HEK293 (cell line): ENCODE measurements around the gene MYO7B.

Experiments
- YY1 ChIP-seq: fragments of 450-650 bp; formaldehyde crosslinking; IDR thresholded peaks from 2 replicates; pipeline ENCODE4 v1.5.1; 2018; ENCODE audit warnings: missing biosample characterization, missing genetic modification characterization
- ZEB2 ChIP-seq: fragments of 450-650 bp; formaldehyde crosslinking; IDR thresholded peaks from 2 replicates; pipeline ENCODE4 v1.5.1; 2016; ENCODE audit warnings: missing biosample characterization, missing genetic modification characterization
- ZNF302 ChIP-seq: fragments of 450-650 bp; formaldehyde crosslinking; IDR thresholded peaks from 2 replicates; pipeline ENCODE4 v1.5.1; 2016; ENCODE audit warnings: missing biosample characterization, missing genetic modification characterization, low read depth
- ZNF341 ChIP-seq: fragments of 450-650 bp; formaldehyde crosslinking; IDR thresholded peaks from 2 replicates; pipeline ENCODE4; 2016; ENCODE audit warnings: low read depth, missing biosample characterization, missing genetic modification characterization
- ZNF621 ChIP-seq: fragments of 450-650 bp; formaldehyde crosslinking; IDR thresholded peaks from 2 replicates; pipeline ENCODE4 v1.5.1; 2017; ENCODE audit warnings: missing biosample characterization, missing genetic modification characterization
- ZNF791 ChIP-seq: fragments of 450-650 bp; formaldehyde crosslinking; IDR thresholded peaks from 2 replicates; pipeline ENCODE4 v1.5.1; 2016; ENCODE audit warnings: missing biosample characterization, missing genetic modification characterization
- TF ChIP-seq, protein P1 (sequence below): fragments of 450-650 bp; formaldehyde crosslinking; IDR thresholded peaks from 2 replicates; pipeline ENCODE4 v1.5.1; 2016; ENCODE audit warnings: missing biosample characterization, missing genetic modification characterization, low read depth
- TF ChIP-seq, protein P2 (sequence below): fragments of 450-650 bp; formaldehyde crosslinking; IDR thresholded peaks from 2 replicates; pipeline ENCODE4 v1.5.1; 2016; ENCODE audit warnings: missing biosample characterization, missing genetic modification characterization

DNA sequence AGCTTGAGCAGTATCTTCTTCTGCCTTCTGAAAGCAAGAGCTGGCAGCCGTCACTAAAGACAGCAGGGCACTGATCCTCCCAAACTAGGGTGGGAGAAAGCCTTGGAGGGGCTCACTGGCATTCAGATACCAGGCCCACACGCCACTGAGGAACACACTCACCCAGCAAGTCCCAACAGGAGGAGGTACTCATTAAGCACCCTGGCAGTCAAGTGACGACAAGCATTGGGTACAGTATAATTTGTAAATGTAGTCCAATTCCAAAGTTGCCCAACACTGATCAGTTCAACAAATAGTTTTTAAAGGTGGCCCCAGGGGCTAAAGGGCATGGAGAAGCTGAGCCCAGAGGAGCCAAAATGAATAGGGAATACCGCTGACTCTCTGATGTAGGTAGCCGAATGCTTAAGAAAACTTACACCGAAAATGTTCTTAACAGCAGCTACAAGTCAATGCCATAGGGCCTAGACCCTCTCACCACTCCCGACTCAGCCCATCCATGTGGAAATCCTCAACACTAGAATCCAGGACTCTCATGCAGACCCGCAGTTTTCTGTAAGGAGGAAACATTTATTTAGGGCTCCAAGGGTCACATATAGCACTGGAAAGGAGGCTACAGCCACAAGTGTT, 129.9 kb downstream of the MYO7B start:
- TF ChIP-seq ZNF341 (tag by site-specific recombination) (no peak), ZNF302 (tag by site-specific recombination) (no peak), ZNF791 (tag by site-specific recombination) (no peak), ZNF621 (tag by site-specific recombination) (no peak), YY1 (no peak), ZEB2 (tag by site-specific recombination) (no peak)
- TF ChIP-seq, protein P1, sequence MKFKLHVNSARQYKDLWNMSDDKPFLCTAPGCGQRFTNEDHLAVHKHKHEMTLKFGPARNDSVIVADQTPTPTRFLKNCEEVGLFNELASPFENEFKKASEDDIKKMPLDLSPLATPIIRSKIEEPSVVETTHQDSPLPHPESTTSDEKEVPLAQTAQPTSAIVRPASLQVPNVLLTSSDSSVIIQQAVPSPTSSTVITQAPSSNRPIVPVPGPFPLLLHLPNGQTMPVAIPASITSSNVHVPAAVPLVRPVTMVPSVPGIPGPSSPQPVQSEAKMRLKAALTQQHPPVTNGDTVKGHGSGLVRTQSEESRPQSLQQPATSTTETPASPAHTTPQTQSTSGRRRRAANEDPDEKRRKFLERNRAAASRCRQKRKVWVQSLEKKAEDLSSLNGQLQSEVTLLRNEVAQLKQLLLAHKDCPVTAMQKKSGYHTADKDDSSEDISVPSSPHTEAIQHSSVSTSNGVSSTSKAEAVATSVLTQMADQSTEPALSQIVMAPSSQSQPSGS (tag by site-specific recombination): no peak
- TF ChIP-seq, protein P2, sequence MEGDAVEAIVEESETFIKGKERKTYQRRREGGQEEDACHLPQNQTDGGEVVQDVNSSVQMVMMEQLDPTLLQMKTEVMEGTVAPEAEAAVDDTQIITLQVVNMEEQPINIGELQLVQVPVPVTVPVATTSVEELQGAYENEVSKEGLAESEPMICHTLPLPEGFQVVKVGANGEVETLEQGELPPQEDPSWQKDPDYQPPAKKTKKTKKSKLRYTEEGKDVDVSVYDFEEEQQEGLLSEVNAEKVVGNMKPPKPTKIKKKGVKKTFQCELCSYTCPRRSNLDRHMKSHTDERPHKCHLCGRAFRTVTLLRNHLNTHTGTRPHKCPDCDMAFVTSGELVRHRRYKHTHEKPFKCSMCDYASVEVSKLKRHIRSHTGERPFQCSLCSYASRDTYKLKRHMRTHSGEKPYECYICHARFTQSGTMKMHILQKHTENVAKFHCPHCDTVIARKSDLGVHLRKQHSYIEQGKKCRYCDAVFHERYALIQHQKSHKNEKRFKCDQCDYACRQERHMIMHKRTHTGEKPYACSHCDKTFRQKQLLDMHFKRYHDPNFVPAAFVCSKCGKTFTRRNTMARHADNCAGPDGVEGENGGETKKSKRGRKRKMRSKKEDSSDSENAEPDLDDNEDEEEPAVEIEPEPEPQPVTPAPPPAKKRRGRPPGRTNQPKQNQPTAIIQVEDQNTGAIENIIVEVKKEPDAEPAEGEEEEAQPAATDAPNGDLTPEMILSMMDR (tag by site-specific recombination): no peak
